Stimulated activated CD8-positive, alpha-beta memory T cell treated with anti-CD3 and anti-CD28 coated beads, Interleukin-7, amount 100 ng/mL, for 48 hours (primary cell): ENCODE data around the gene KAZN.

Experiments used
- DNase-seq, 2 donors: peaks; one replicate each; pipeline ENCODE4 v3.0.0-alpha.2; 2020; ENCODE audit warnings: low read depth in 1 of 2; ENCODE audit errors: extremely low read depth in 1 of 2

Gene KAZN

DNA sequence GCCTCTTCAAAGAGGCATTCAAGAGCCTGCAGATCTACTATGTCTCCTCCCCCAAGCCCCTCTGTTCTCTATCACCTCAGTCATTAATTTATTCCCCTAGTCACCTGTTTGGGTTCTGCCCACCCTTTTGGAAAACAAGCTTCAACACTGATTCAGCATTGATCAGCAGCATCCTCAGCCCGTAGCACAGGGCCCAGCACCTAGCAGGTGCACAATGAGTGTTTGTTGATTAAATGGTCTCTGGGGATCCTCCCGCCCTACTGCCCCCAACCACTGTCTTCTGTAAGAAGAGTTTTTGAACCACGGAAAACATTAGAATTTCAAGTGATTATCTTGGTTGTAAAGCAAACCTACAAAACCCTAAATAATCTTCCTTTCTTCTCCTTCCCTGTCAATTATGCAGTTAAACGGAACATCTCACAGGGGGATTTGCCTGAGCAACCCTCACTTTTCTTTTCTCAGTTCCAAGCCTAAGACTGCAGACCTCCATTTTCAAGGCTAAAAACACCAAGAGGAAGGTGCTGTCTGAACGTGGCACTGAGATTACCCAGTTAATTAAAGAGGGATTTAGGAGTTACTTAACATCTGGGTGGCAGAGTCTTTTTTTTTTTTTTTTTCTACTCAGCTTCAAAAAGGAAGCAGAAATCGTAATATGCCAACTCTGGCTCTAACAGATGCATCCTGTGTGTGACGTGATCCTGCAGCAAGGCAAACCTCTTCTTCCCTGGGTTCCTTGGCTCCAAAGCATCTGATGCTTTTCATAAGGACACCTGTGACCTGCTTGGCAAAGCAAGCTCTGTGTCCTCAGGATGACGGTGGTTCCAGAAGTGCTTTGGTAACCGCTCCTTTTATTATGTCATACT lies 163.0 kb downstream of the KAZN start:
- no peak for DNase-seq

GRCh38 chr1:14763977-14764376 lies 165.5 kb downstream of the KAZN start:
- no peak for DNase-seq

GRCh38 chr1:14765773-14766172 lies 167.3 kb downstream of the KAZN start:
- DNase-seq = no peak

- no peak for DNase-seq
Measured at GRCh38 chr1:14767075-14767474, 168.6 kb downstream of the KAZN start.

DNA sequence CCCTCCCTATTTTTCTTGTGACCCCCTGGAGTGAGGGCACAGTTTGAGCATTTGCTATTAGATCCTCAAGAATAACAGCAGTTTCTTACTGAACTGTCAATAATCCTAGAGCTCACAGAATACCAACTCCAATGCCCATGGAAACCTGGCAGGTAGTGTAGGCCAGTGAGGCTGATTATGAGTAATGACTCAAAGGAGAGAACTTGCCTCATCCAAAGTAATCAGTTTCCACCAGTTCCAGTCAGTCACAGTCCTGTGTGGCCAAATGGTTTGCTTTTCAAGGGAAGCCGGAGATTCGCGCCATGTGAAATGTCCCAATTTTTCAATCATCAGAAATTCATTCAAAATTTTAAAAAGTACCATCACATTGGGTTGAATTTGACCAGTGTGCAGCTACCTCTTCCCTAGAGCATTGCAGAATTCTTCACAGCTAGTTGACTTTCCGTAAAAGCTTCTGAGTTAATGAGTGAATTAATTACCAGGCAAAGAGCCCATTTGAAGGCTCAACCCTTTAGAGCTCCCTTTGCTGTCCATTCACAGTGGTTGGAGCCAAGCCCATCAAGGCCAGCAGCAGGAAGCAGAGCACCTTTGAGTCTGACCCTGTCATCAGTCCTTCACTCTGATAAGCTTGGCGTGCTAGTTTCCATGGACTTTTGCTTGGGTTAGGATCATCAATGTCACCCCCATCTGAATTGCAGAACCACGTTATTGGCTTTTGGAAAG lies 170.3 kb downstream of the KAZN start:
- no peak for DNase-seq

DNA sequence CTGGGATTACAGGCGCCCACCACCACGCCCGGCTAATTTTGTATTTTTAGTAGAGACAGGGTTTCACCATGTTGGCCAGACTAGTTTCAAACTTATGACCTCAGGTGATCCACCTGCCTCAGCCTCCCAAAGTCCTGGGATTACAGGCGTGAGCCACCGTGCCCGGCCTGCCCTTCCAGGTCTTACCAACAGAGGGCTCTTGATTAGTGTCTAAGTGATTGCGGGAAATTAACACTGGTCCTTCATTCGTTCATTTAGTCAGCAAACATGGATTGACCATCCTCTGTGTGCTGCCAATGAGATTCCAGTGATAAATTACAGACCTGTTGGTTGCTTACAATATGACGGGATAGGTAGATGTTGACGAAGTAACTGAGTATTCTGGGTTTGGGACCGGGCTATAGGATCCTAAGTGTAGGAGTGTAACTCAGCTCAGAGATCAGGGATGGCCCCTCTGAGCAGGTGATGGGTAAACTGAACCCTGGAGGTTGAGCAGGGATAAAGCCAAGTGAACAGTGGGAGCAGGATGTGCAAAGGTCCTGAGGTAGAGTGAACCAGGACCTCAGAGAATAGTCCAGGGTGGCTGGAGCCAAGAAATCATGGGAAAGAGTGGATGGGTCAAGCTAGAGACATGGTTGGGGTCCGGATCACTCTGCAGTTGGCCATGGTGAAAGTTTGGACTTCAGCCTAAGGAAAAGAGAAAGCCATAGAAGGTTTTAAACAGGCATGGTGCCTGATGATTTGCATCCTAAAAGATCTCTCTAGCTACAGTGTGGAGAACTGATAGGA lies 171.2 kb downstream of the KAZN start:
- DNase-seq = no peak

- DNase-seq = no peak
Measured at GRCh38 chr1:14773396-14774025, 175.0 kb downstream of the KAZN start.

- no peak for DNase-seq
Measured at GRCh38 chr1:14774225-14774624, 175.7 kb downstream of the KAZN start.

- no peak for DNase-seq
Measured at GRCh38 chr1:14774988-14775387, 176.5 kb downstream of the KAZN start.

DNA sequence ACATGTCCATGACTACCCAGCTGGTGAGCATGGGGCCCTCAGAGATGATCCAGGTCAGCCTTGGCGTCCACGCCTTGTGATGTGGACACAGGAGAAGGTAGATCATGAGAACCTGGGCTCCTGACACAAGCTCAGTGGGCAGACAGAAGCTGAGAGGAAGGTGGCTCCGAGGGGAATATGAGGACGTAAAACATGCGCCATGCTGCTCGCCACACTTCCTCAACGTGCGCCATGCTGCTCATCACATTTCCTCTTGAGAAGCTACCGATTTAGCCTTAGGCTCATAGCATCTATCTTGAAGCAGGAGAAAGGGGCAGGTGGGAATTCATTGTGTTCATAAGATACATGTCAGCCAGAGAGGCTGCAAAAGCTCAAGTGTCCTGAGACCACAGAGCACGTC lies 176.9 kb downstream of the KAZN start:
- DNase-seq = no peak

GRCh38 chr1:14777516-14778506 lies 179.3 kb downstream of the KAZN start:
- DNase-seq = no peak

- DNase-seq = no peak
Measured at GRCh38 chr1:14778541-14778897, 180.0 kb downstream of the KAZN start.

GRCh38 chr1:14778898-14779865 lies 180.7 kb downstream of the KAZN start:
- peak; percentile 2 to 3 for DNase-seq

GRCh38 chr1:14780271-14780670 lies 181.8 kb downstream of the KAZN start:
- DNase-seq = no peak

DNA sequence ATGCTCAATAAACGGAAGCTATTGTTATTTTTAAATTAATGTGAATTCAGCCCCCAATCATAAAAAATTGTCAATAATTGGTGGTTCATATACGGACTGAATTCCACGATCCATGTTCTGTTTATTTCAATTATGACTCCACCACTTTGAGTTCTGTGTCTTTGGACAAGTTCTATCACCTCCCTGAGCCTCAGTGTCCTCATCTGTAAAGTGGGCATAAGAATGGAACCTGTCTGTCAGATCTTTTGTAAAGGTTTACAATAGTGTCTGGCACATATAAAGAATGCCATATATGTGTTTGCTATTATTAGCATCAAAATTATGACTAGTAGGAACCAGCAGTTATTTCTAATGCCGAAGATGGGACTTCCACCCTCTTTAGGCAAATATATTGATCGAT lies 183.3 kb downstream of the KAZN start:
- no peak for DNase-seq

GRCh38 chr1:14782741-14783591 lies 184.5 kb downstream of the KAZN start:
- DNase-seq = no peak

DNA sequence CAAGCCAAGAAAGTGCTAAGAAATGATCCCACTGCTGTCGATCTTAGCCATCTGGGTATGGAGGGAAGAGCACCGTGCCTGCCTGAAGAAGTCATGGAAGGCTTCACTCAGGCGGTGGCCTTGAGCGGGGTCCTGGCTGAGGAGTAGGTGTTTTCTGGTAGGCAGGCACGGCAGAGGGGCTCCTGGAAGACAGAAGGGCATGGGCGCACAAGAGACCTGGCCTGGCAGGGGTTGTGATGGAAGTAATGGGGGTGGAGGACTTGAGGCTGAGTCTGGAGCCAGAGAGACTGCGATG lies 185.1 kb downstream of the KAZN start:
- no peak for DNase-seq
